Measurements from ENCODE around the gene RPL22. TPM values are rescaled to one million over a fixed set of nuclear protein-coding genes. Genes with fewer than 3 reads are reported as not detected.

Gene RPL22
- total and polyA plus RNA-seq, 2 of the 13 experiments (the other 11 are each of a cell fraction or from before 2014, with no cell fraction given), result 214 to 545 TPM

DNA sequence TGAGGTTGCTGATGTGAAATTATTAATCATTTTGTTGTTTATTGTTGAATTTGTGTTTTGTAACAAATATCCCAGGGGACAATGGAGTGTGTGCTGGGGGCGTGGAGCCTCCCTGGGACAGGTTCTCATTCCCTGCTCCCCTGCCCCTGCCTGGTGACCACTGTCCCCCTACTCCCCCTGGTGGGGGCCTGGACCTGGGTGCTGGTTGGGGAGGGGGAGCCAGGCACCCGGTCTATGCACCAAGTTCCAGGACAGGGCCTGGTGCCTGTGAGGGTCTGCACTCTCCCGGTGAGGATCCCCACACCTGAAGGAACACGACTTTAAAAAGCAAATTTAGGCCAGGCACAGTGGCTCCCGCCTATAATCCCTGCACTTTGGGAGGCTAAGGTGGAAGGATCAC, 61.6 kb downstream of the RPL22 start:
- H3K4me1 ChIP-seq (ENCODE audit: insufficient read depth, low read length), result no peaks in the 10 kb centered on the region
- no peak overlapping the region for H3K4me2 ChIP-seq (ENCODE audit: low read depth, low read length)
- DNase-seq (ENCODE audit: low spot score) (no peak), FAIRE-seq (no peak), ATAC-seq (no peak)
- H3K36me3 ChIP-seq (replicated peaks in 1 of 2; ENCODE audit: control insufficient read depth in 1 of 2, insufficient read depth in 2 of 2, low read length in 2 of 2), result no peaks in the 10 kb centered on the region
- peaks cover 9 to 76% of the 10 kb centered on the region in 2 experiments for H3K27me3 ChIP-seq (ENCODE audit: control insufficient read depth in 1 of 2, insufficient read depth in 2 of 2, low read length in 2 of 2)
- ChIA-PET POLR2A (no interaction called here), CTCF (ENCODE audit: low intra/inter-chr PET ratio, low total read pairs) (no interaction called here)
- BruUV-seq (replicated peaks), result no TSS peak
- no peak for TF ChIP-seq RARG (CRISPR knock-in tag; IDR thresholded peaks at IDR 0.05; ENCODE audit: low read depth)
- 0 out of 2 replicates have a peak, but pooled peaks have one; percentile 18 for TF ChIP-seq CTCF (CRISPR knock-in tag; IDR thresholded peaks at IDR 0.05)
- H3K4me3 ChIP-seq (replicated peaks in 1 of 3; ENCODE audit: insufficient read depth in 1 of 3, low read depth in 2 of 3, low read length in 3 of 3), result no peak overlapping the region
- intact Hi-C loops (cut with micrococcal nuclease; ENCODE audit: unreplicated experiment) (no loop called here), in situ Hi-C loops (cut with HindIII; ENCODE audit: extremely low pct_ligation_motif_present, low pct_unique_long_range_greater_than_20kb) (no loop called here)
- no peaks in the 10 kb centered on the region for H3K79me2 ChIP-seq (ENCODE audit: insufficient read depth, low read length)
- H3K9ac ChIP-seq (ENCODE audit: insufficient read depth, low read depth, low read length), result no peak overlapping the region
- H4K20me1 ChIP-seq (ENCODE audit: insufficient read depth, low read length), result 0 out of 2 replicates have a peak, but pooled peaks cover 3% of the 10 kb centered on the region
- WGBS (ENCODE audit: low lambda C conversion rate), result 11% methylated on average over 5 of the region's 5 CpGs
- no peak overlapping the region for H3K27ac ChIP-seq (ENCODE audit: extremely low read length, insufficient read depth, low read length)
- no peaks in the 10 kb centered on the region for H3K9me3 ChIP-seq (ENCODE audit: low read length)
- H2AFZ ChIP-seq (ENCODE audit: low read length), result no peak overlapping the region

GRCh38 chr1:6136516-6137220, 62.7 kb downstream of the RPL22 start:
- Histone ChIP-seq H3K27ac (ENCODE audit: extremely low read length, insufficient read depth, low read length) (no peak overlapping the region), H3K27me3 (ENCODE audit: control insufficient read depth in 1 of 2, insufficient read depth in 2 of 2, low read length in 2 of 2) (peaks cover 6 to 69% of the 10 kb centered on the region in 2 experiments), H4K20me1 (ENCODE audit: insufficient read depth, low read length) (no peaks in the 10 kb centered on the region), H3K4me3 (replicated peaks in 1 of 3; ENCODE audit: insufficient read depth in 1 of 3, low read depth in 2 of 3, low read length in 3 of 3) (no peak overlapping the region), H3K4me2 (ENCODE audit: low read depth, low read length) (no peak overlapping the region), H2AFZ (ENCODE audit: low read length) (no peak overlapping the region), H3K79me2 (ENCODE audit: insufficient read depth, low read length) (no peaks in the 10 kb centered on the region), H3K9me3 (ENCODE audit: low read length) (peaks cover 9% of the 10 kb centered on the region), H3K36me3 (replicated peaks in 1 of 2; ENCODE audit: control insufficient read depth in 1 of 2, insufficient read depth in 2 of 2, low read length in 2 of 2) (no peaks in the 10 kb centered on the region), H3K4me1 (ENCODE audit: insufficient read depth, low read length) (no peaks in the 10 kb centered on the region), H3K9ac (ENCODE audit: insufficient read depth, low read depth, low read length) (no peak overlapping the region)
- no peak for DNase-seq (ENCODE audit: low spot score)
- ChIA-PET POLR2A (no interaction called here), CTCF (ENCODE audit: low intra/inter-chr PET ratio, low total read pairs) (no interaction called here)
- in situ Hi-C loops (cut with HindIII; ENCODE audit: extremely low pct_ligation_motif_present, low pct_unique_long_range_greater_than_20kb), result no loop called here
- WGBS (ENCODE audit: low lambda C conversion rate), result 5% methylated on average over 14 of the region's 16 CpGs
- no peak for FAIRE-seq
- intact Hi-C loops (cut with micrococcal nuclease; ENCODE audit: unreplicated experiment), result no loop called here
- no TSS peak for BruUV-seq (replicated peaks)
- ATAC-seq, result no peak
- TF ChIP-seq FIP1L1 (IDR thresholded peaks at IDR 0.05; ENCODE audit: borderline replicate concordance, insufficient read depth, low read depth, low read length) (no peak), ZFAT (CRISPR knock-in tag; conservative IDR thresholded peaks at IDR 0.05) (no peak), TAF15 (IDR thresholded peaks at IDR 0.05; ENCODE audit: low read depth, low read length, poor library complexity, severe bottlenecking) (no peak), ZNF446 (CRISPR knock-in tag; IDR thresholded peaks at IDR 0.05) (no peak), KLF13 (CRISPR knock-in tag; IDR thresholded peaks at IDR 0.05) (no peak), ATAD3A (CRISPR knock-in tag; IDR thresholded peaks at IDR 0.05) (no peak), NBN (conservative IDR thresholded peaks at IDR 0.05) (no peak), MEIS2 (CRISPR knock-in tag; IDR thresholded peaks at IDR 0.05) (no peak), KDM1A (CRISPR knock-in tag; IDR thresholded peaks at IDR 0.05) (no peak), DPF2 (CRISPR knock-in tag; IDR thresholded peaks at IDR 0.05; ENCODE audit: borderline replicate concordance, low read depth) (no peak), ATF2 (CRISPR knock-in tag; IDR thresholded peaks at IDR 0.05) (no peak), ZSCAN29 (CRISPR knock-in tag; conservative IDR thresholded peaks at IDR 0.05) (no peak)
